Body of pancreas (tissue), 4 donors: ENCODE results near the gene ELF1.

Experiments
- POLR2A ChIP-seq, 3 donors: fragments of 450-650 bp; IDR thresholded peaks; one replicate each; pipeline ENCODE4 v1.6.1; 2016; ENCODE audit warnings: antibody characterized with exemption in 3 of 3, mild to moderate bottlenecking in 2 of 3
- TF ChIP-seq, protein P1 (sequence below), 7 experiments: fragments of 450-650 bp in 4 of 7; fragments of 200-600 bp in 3 of 7; sonication (generic) in 3 of 7; IDR thresholded peaks; one replicate each; pipeline ENCODE4 v1.5.1; 2016 to 2019; ENCODE audit warnings: antibody characterized with exemption in 7 of 7

DNA sequence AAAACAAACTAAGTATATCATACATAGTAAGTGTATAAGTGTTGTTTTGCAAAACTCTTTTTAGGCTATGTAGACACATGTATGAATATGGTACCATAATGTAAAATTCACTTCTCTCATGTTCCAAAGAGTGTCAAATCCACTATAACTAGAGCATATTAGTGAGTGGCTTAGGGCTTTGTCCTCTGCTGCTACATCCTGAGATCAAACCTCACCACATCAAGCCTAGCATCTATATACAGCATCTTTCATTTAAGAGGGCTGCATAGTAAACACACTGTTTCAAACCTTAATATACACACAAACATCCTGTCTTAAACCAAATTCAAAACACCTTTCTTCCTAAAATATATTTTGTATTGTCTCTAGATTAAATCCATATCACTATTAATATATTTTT is 38.7 kb downstream of the ELF1 start:
- TF ChIP-seq, protein P1, sequence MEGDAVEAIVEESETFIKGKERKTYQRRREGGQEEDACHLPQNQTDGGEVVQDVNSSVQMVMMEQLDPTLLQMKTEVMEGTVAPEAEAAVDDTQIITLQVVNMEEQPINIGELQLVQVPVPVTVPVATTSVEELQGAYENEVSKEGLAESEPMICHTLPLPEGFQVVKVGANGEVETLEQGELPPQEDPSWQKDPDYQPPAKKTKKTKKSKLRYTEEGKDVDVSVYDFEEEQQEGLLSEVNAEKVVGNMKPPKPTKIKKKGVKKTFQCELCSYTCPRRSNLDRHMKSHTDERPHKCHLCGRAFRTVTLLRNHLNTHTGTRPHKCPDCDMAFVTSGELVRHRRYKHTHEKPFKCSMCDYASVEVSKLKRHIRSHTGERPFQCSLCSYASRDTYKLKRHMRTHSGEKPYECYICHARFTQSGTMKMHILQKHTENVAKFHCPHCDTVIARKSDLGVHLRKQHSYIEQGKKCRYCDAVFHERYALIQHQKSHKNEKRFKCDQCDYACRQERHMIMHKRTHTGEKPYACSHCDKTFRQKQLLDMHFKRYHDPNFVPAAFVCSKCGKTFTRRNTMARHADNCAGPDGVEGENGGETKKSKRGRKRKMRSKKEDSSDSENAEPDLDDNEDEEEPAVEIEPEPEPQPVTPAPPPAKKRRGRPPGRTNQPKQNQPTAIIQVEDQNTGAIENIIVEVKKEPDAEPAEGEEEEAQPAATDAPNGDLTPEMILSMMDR (IDR thresholded peaks at IDR 0.05) = no peak
- no peak for TF ChIP-seq POLR2A (IDR thresholded peaks at IDR 0.05)
